ENCODE data around the gene SENP8. TPM values are rescaled to one million over a fixed set of nuclear protein-coding genes. Genes with fewer than 3 reads are reported as not detected.
"Not testable (repeated sequence)": the region's sequence is repeated elsewhere in the genome, so short reads cannot be mapped to it uniquely, and the experiment has no call there.

SENP8 gene
- total RNA-seq, 2 donors from 2014 or later = 0.54 to 0.78 TPM

DNA sequence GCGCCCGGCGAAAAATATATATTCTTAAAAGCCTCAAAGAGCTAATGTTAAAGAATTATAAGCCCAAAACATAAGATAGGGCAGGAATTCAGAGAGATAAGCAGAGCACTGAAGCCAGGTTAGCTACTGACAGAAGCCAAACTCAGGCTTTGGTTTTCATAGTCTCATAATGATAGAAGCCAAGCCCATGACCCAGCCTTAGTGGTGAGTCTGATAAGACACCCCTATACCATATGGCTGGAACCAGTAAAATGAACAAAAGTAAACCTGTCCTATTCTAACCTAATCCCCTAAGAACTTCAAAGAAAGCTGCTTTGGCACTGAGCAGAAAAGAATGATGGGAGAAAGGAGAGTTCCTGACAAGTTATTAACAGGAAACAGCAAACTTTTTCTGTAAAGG is 26.2 kb upstream of the SENP8 start:
- no peak overlapping the region for H3K4me3 ChIP-seq
- TF ChIP-seq, protein P1, sequence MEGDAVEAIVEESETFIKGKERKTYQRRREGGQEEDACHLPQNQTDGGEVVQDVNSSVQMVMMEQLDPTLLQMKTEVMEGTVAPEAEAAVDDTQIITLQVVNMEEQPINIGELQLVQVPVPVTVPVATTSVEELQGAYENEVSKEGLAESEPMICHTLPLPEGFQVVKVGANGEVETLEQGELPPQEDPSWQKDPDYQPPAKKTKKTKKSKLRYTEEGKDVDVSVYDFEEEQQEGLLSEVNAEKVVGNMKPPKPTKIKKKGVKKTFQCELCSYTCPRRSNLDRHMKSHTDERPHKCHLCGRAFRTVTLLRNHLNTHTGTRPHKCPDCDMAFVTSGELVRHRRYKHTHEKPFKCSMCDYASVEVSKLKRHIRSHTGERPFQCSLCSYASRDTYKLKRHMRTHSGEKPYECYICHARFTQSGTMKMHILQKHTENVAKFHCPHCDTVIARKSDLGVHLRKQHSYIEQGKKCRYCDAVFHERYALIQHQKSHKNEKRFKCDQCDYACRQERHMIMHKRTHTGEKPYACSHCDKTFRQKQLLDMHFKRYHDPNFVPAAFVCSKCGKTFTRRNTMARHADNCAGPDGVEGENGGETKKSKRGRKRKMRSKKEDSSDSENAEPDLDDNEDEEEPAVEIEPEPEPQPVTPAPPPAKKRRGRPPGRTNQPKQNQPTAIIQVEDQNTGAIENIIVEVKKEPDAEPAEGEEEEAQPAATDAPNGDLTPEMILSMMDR (IDR thresholded peaks at IDR 0.05) = no peak
- H3K4me1 ChIP-seq (ENCODE audit: control insufficient read depth in 1 of 2, low read depth in 2 of 2) = peaks cover 0 to 4% of the 10 kb centered on the region in 2 donors
- no peak for DNase-seq (ENCODE audit: low spot score)
- H3K9me3 ChIP-seq = no peaks in the 10 kb centered on the region
- no peak overlapping the region for H3K27ac ChIP-seq
- no peak for ATAC-seq (ENCODE audit: insufficient number of reproducible peaks, low FRiP score, low read depth)
- no peaks in the 10 kb centered on the region for H3K27me3 ChIP-seq (replicated peaks; ENCODE audit: insufficient read depth)
- no peaks in the 10 kb centered on the region for H3K36me3 ChIP-seq

DNA sequence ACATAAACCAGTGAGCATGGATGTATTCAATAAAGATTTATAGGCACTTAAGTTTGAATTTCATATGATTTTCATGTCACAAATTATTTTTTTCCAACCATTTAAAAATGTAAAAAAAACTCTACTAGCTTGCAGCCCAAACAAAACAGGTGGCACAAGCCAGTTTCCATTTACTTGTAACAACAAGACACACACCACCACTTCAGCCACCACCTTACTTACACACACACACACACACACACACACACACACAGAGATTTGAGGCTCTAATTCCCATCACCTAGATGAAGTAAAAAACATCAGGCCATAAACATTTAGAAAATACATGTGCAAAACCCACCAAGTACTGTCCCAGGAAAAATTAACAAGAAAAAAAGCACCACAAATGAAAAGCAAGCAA is 25.5 kb upstream of the SENP8 start:
- no peak overlapping the region for H3K27ac ChIP-seq
- no peak for DNase-seq (ENCODE audit: low spot score)

DNA sequence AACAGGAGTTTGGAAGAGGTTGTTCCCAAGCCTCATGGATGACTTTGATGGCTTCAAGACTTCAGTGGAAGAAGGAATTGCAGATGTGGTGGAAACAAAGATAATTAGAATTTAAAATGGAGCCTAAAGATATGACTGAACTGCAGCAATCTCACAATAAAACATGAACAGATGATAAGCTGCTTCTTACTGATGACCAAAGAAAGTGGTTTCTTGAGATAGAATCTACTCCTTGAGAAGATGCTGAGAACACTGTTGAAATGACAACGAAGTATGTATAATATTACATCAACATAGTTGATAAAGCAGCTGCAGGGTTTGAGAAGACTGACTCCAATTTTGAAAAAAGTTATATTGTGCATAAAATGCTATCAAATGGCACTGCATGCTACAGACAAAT is 21.4 kb upstream of the SENP8 start:
- H3K27ac ChIP-seq = no peak overlapping the region
- no peak for ATAC-seq (ENCODE audit: insufficient number of reproducible peaks, low FRiP score, low read depth)
- TF ChIP-seq, protein P1 (IDR thresholded peaks at IDR 0.05) = no peak

More for the DNA sequence above, 25.5 kb upstream of the SENP8 start:
- peaks cover 0 to 4% of the 10 kb centered on the region in 2 donors for H3K4me1 ChIP-seq (ENCODE audit: control insufficient read depth in 1 of 2, low read depth in 2 of 2)
- no peak for ATAC-seq (ENCODE audit: insufficient number of reproducible peaks, low FRiP score, low read depth)
- TF ChIP-seq, protein P1 (IDR thresholded peaks at IDR 0.05) = no peak
- H3K36me3 ChIP-seq = no peaks in the 10 kb centered on the region
- H3K9me3 ChIP-seq = no peaks in the 10 kb centered on the region
- no peaks in the 10 kb centered on the region for H3K27me3 ChIP-seq (replicated peaks; ENCODE audit: insufficient read depth)
- H3K4me3 ChIP-seq = no peak overlapping the region

DNA sequence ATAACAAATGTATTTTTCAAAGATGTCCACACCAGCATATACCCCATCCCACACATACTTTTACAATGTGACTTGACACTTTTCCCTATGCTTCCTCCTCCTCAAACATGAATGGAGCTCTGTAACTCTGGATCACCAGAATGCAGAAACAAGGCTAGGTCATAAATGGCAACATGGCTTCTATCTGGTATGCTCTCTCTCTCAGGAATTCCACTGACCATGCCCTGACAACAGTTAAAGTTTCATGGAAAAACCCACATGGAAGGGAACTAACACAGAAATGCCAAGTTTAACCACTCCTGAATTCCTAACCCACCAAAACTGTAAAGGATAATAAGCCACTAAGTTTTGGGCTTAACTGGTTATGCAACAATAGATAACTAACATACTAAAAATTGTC is 20.2 kb upstream of the SENP8 start:
- Histone ChIP-seq H3K4me3 (no peak overlapping the region), H3K36me3 (no peaks in the 10 kb centered on the region), H3K4me1 (ENCODE audit: control insufficient read depth in 1 of 2, low read depth in 2 of 2) (peaks cover 0 to 3% of the 10 kb centered on the region in 2 donors), H3K27me3 (replicated peaks; ENCODE audit: insufficient read depth) (no peaks in the 10 kb centered on the region), H3K9me3 (no peaks in the 10 kb centered on the region), H3K27ac (no peak overlapping the region)
- DNase-seq (ENCODE audit: low spot score) (no peak), ATAC-seq (ENCODE audit: insufficient number of reproducible peaks, low FRiP score, low read depth) (no peak)
- TF ChIP-seq, protein P1 (IDR thresholded peaks at IDR 0.05) = no peak

More for the DNA sequence above, 21.4 kb upstream of the SENP8 start:
- Histone ChIP-seq H3K9me3 (no peaks in the 10 kb centered on the region), H3K4me3 (no peak overlapping the region), H3K27me3 (replicated peaks; ENCODE audit: insufficient read depth) (no peaks in the 10 kb centered on the region), H3K36me3 (no peaks in the 10 kb centered on the region), H3K4me1 (ENCODE audit: control insufficient read depth in 1 of 2, low read depth in 2 of 2) (peaks cover 0 to 4% of the 10 kb centered on the region in 2 donors)
- no peak for DNase-seq (ENCODE audit: low spot score)

DNA sequence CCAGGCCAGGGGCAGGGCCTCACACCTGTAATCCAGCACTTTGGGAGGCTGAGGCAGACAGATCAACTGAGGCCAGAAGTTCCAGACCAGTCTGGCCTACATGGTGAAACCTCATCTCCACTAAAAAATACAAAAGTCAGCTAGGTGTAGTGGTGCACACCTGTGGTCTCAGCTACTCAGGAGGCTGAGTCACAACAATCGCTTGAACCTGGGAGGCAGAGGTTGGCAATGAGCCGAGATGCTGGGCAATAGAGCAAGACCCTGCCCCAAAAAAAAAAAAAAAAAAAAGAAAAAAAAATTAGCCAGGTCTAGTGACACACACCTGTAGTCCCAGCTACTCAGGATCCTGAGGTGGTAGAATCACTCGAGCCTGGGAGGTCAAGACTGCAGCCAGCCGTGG is 19.0 kb upstream of the SENP8 start:
- Histone ChIP-seq H3K4me3 (no peak overlapping the region), H3K27me3 (replicated peaks; ENCODE audit: insufficient read depth) (no peaks in the 10 kb centered on the region), H3K27ac (no peak overlapping the region), H3K4me1 (ENCODE audit: control insufficient read depth in 1 of 2, low read depth in 2 of 2) (peaks cover 0 to 10% of the 10 kb centered on the region in 2 donors), H3K36me3 (no peaks in the 10 kb centered on the region), H3K9me3 (no peaks in the 10 kb centered on the region)
- DNase-seq (ENCODE audit: low spot score) (no peak), ATAC-seq (ENCODE audit: insufficient number of reproducible peaks, low FRiP score, low read depth) (no peak)
- TF ChIP-seq, protein P1 (IDR thresholded peaks at IDR 0.05) = no peak

DNA sequence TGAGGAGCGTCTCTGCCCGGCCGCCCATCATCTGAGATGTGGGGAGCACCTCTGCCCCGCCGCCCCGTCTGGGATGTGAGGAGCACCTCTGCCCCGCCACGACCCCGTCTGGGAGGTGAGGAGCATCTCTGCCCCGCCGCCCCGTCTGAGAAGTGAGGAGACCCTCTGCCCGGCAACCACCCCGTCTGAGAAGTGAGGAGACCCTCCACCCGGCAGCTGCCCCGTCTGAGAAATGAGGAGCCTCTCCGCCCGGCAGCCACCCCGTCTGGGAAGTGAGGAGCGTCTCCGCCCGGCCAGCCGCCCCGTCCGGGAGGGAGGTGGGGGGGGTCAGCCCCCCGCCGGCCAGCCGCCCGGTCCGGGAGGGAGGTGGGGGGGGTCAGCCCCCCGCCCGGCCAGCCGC is 17.7 kb upstream of the SENP8 start:
- ATAC-seq (ENCODE audit: insufficient number of reproducible peaks, low FRiP score, low read depth); H3K36me3 ChIP-seq; H3K9me3 ChIP-seq; H3K27ac ChIP-seq; H3K4me3 ChIP-seq; DNase-seq (ENCODE audit: low spot score); H3K27me3 ChIP-seq (replicated peaks; ENCODE audit: insufficient read depth): not testable (repeated sequence)
- H3K4me1 ChIP-seq (ENCODE audit: control insufficient read depth in 1 of 2, low read depth in 2 of 2) = peaks cover 4 to 13% of the 10 kb centered on the region in 2 donors

Measured in thoracic aorta (tissue), 2 donors.